ENCODE data around the gene EPPIN.

- TF ChIP-seq PAX8 (IDR thresholded peaks at IDR 0.05) (no peak), CTCF (IDR thresholded peaks at IDR 0.05 in 2 of 3, conservative IDR thresholded peaks at IDR 0.05 in 1 of 3; ENCODE audit: control insufficient read depth in 2 of 3, extremely low read depth in 1 of 3, insufficient read depth in 1 of 3, low read depth in 3 of 3, low read length in 3 of 3) (no peak), POLR2AphosphoS5 (IDR thresholded peaks at IDR 0.05; ENCODE audit: low read length) (no peak), POLR2A (IDR thresholded peaks at IDR 0.05; ENCODE audit: low read depth, low read length) (no peak), JUND (IDR thresholded peaks at IDR 0.05; ENCODE audit: low read depth, low read length) (no peak), FOXK2 (IDR thresholded peaks at IDR 0.05) (no peak), BRCA1 (IDR thresholded peaks at IDR 0.05; ENCODE audit: low read depth, low read length) (no peak), MEF2A (IDR thresholded peaks at IDR 0.05; ENCODE audit: insufficient read depth, low read depth, low read length) (no peak), FOXM1 (IDR thresholded peaks at IDR 0.05; ENCODE audit: low read depth, low read length) (no peak), SRF (IDR thresholded peaks at IDR 0.05; ENCODE audit: low read depth in 2 of 2, low read length in 2 of 2) (no peak), TAF1 (IDR thresholded peaks at IDR 0.05; ENCODE audit: borderline replicate concordance, low read depth, low read length) (no peak)
Measured at GRCh38 chr20:45583502-45583901, 36.3 kb upstream of the EPPIN start.

Data from GM12878 (cell line).